Pancreas (tissue), 10 donors: ENCODE measurements around the gene CDHR5. TPM values are rescaled to one million over a fixed set of nuclear protein-coding genes. Genes with fewer than 3 reads are reported as not detected.
A peak's percentile ranks its signal among the peaks of the same experiment; 100 is the strongest.

Experiments
- ATAC-seq, 4 donors: fragments of 200-7000 bp; cut with Tn5 transposase; one replicate each; pipeline versions ENCODE4 v1.8.0 to v1.9.1; 2020; ENCODE audit warnings: mild to moderate bottlenecking in 4 of 4, moderate library complexity in 4 of 4
- DNase-seq, 6 donors: peaks; one replicate each; pipeline ENCODE4 v3.0.0-alpha.2; 2020
- FAIRE-seq: peaks from 2 replicates; lab custom pipeline; 2012; peaks lifted over from hg19 to GRCh38; lab: Jason Lieb, UNC
- H3K27ac ChIP-seq, 4 donors: fragments of 200-600 bp; sonication (generic); 1 replicate in 3 of 4; 2 replicates in 1 of 4; pipeline versions ENCODE4 v1.5.0 to v1.8.0; 2020
- H3K27me3 ChIP-seq, 4 donors: fragments of 200-600 bp; one replicate each; pipeline ENCODE4 v1.8.0; 2021
- H3K36me3 ChIP-seq, 3 donors: fragments of 200-600 bp; sonication (generic) in 1 of 3; one replicate each; pipeline versions ENCODE4 v1.5.0 to v1.8.0; 2020 to 2021
- H3K4me1 ChIP-seq, 3 donors: fragments of 200-600 bp; one replicate each; pipeline ENCODE4 v1.8.0; 2021
- H3K4me3 ChIP-seq, 4 donors: fragments of 200-600 bp; sonication (generic) in 2 of 4; one replicate each; pipeline versions ENCODE4 v1.5.0 to v1.8.0; 2020 to 2021
- H3K9me3 ChIP-seq, 4 donors: fragments of 200-600 bp; one replicate each; pipeline ENCODE4 v1.8.0; 2021
- WGBS, 2 donors: extraction: QIAGEN DNeasy Blood & Tissue Kit; methylation state at CpG; one replicate each; pipeline ENCODE4 v1.1.7; 2013; 5-methylcytosine and 5-hydroxymethylcytosine counted together
- intact Hi-C, 3 donors: fragments of 100-400 bp; cut with DNase I; formaldehyde crosslinking; loops; one replicate each; pipeline versions ENCODE4 v1.11.1 to v1.14.2; 2022
- polyA plus RNA-seq, 2 donors: library from polyadenylated mRNA; stranded (reverse); fragments of 200-250 nt; gene quantifications; one replicate each; pipeline ENCODE4 v1.2.3, GENCODE V29; 2013
- total RNA-seq, 6 donors: library from RNA; stranded (reverse); fragmentation: NEBNext Ultra II Directional in 4 of 6; extraction: Animal tissue kit (Norgen Biotek cat#: 25700) in 4 of 6; gene quantifications; one replicate each; pipeline versions ENCODE4 v1.2.1 to v1.2.4, GENCODE V29; 2021 to 2023
- TF ChIP-seq, protein P1 (sequence below), 4 donors: fragments of 200-600 bp; sonication (generic) in 3 of 4; IDR thresholded peaks; one replicate each; pipeline versions ENCODE4 v1.5.0 to v1.8.0; 2021; ENCODE audit warnings: antibody characterized with exemption in 4 of 4
- donor health status: healthy with polysubstance abuse.
- donor health status: DM: no; HTN: no; CAD: no; lungs with moderate emphysema.
- donor health status: DM: no; HTN: no; CAD: no.
- donor health status: control.
- donor health status: control.
- donor health status: Bipolar disorder and iron deficiency.
- donor health status: DM: yes; HTN: yes; CAD: no.
- donor health status: DM: no; HTN: no; CAD: no.
- donor health status: DM: no; HTN: no; CAD: no.
- donor health status: DM: yes; HTN: yes; CAD: no.

CDHR5 gene
- total and polyA plus RNA-seq, 8 donors = 0.61 to 4.4 (median 1.5) TPM

DNA sequence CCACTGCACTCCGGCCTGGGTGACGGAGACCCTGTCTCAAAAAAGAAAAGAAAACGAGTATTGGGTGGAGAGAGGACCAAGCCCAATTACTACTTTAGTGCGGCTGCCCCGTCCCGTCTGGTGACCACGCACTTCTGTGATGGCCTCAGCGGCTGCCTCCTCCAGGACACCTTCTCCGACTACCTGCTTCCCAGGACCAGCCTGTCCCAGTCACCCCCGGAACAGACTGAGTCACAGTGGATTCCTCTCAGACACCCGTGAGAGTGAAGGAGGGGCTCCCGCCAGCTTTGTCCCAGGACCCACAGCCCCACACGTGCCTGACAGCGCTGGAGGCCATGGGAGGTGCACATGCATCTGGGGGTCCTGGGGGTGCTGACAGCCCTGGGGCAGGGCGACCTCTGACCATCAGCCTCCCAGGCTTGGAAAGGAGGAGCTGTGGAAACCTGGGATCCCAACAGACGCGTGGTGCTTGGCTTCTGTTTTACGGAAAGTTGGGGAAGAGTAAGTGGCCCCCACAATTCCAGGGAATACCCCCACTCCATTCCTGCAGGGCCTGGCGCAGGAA lies 17.1 kb upstream of the CDHR5 start:
- no peaks in the 10 kb centered on the region for H3K27me3 ChIP-seq
- H3K9me3 ChIP-seq = no peaks in the 10 kb centered on the region
- H3K27ac ChIP-seq = no peak overlapping the region
- FAIRE-seq (no peak), DNase-seq (peak in 1 of 6 donors; percentile 65), ATAC-seq (no peak)
- intact Hi-C loops = no loop called here
- H3K4me3 ChIP-seq = no peak overlapping the region
- H3K36me3 ChIP-seq = peaks cover 0 to 9% (median 0%) of the 10 kb centered on the region in 3 donors
- H3K4me1 ChIP-seq = no peaks in the 10 kb centered on the region
- TF ChIP-seq, protein P1, sequence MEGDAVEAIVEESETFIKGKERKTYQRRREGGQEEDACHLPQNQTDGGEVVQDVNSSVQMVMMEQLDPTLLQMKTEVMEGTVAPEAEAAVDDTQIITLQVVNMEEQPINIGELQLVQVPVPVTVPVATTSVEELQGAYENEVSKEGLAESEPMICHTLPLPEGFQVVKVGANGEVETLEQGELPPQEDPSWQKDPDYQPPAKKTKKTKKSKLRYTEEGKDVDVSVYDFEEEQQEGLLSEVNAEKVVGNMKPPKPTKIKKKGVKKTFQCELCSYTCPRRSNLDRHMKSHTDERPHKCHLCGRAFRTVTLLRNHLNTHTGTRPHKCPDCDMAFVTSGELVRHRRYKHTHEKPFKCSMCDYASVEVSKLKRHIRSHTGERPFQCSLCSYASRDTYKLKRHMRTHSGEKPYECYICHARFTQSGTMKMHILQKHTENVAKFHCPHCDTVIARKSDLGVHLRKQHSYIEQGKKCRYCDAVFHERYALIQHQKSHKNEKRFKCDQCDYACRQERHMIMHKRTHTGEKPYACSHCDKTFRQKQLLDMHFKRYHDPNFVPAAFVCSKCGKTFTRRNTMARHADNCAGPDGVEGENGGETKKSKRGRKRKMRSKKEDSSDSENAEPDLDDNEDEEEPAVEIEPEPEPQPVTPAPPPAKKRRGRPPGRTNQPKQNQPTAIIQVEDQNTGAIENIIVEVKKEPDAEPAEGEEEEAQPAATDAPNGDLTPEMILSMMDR (IDR thresholded peaks at IDR 0.05) = no peak
- 94% methylated on average over 19 of the region's 19 CpGs for WGBS, 2 donors

DNA sequence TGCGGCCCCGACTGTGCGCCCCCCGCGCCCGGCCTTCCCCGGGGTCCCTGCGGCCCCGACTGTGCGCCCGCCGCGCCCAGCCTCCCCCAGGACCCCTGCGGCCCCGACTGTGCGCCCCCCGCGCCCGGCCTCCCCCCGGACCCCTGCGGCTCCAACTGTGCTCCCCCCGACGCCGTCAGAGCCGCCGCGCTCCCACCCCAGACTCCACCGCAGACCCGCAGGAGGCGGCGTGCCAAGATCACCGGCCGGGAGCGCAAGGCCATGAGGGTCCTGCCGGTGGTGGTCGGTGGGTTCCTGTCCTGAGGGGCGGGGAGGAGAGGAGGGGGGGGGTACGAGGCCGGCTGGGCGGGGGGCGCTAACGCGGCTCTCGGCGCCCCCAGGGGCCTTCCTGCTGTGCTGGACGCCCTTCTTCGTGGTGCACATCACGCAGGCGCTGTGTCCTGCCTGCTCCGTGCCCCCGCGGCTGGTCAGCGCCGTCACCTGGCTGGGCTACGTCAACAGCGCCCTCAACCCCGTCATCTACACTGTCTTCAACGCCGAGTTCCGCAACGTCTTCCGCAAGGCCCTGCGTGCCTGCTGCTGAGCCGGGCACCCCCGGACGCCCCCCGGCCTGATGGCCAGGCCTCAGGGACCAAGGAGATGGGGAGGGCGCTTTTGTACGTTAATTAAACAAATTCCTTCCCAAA lies 15.4 kb upstream of the CDHR5 start:
- intact Hi-C loops = no loop called here
- ATAC-seq = no peak
- 70 to 71% methylated on average over 39 to 69 of the region's 69 CpGs for WGBS, 2 donors
- Histone ChIP-seq H3K9me3 (no peaks in the 10 kb centered on the region), H3K36me3 (peaks cover 0 to 9% (median 0%) of the 10 kb centered on the region in 3 donors), H3K27me3 (no peaks in the 10 kb centered on the region), H3K4me3 (no peak overlapping the region), H3K27ac (no peak overlapping the region), H3K4me1 (no peaks in the 10 kb centered on the region)
- peak in 2 of 6 donors; percentile 46 to 71 for DNase-seq
- TF ChIP-seq, protein P1 (IDR thresholded peaks at IDR 0.05) = no peak
- FAIRE-seq = no peak

DNA sequence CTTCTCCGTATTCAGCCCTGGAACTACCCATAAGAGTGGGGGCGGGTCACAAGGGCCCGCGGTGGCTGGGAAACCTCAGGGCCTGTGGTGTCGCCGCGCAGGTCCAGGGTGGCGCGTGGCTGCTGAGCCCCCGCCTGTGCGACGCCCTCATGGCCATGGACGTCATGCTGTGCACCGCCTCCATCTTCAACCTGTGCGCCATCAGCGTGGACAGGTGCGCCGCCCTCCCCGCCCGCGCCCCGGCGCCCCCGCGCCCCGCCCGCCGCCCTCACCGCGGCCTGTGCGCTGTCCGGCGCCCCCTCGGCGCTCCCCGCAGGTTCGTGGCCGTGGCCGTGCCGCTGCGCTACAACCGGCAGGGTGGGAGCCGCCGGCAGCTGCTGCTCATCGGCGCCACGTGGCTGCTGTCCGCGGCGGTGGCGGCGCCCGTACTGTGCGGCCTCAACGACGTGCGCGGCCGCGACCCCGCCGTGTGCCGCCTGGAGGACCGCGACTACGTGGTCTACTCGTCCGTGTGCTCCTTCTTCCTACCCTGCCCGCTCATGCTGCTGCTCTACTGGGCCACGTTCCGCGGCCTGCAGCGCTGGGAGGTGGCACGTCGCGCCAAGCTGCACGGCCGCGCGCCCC lies 14.7 kb upstream of the CDHR5 start:
- WGBS, 2 donors = 65 to 67% methylated on average over 58 to 80 of the region's 80 CpGs
- FAIRE-seq = no peak
- TF ChIP-seq, protein P1 (IDR thresholded peaks at IDR 0.05) = no peak
- no peak for ATAC-seq
- Histone ChIP-seq H3K4me1 (no peaks in the 10 kb centered on the region), H3K4me3 (no peak overlapping the region), H3K27ac (no peak overlapping the region), H3K9me3 (no peaks in the 10 kb centered on the region), H3K27me3 (no peaks in the 10 kb centered on the region), H3K36me3 (peaks cover 0 to 9% (median 0%) of the 10 kb centered on the region in 3 donors)
- peak in 1 of 6 donors; percentile 59 for DNase-seq
- intact Hi-C loops = no loop called here

DNA sequence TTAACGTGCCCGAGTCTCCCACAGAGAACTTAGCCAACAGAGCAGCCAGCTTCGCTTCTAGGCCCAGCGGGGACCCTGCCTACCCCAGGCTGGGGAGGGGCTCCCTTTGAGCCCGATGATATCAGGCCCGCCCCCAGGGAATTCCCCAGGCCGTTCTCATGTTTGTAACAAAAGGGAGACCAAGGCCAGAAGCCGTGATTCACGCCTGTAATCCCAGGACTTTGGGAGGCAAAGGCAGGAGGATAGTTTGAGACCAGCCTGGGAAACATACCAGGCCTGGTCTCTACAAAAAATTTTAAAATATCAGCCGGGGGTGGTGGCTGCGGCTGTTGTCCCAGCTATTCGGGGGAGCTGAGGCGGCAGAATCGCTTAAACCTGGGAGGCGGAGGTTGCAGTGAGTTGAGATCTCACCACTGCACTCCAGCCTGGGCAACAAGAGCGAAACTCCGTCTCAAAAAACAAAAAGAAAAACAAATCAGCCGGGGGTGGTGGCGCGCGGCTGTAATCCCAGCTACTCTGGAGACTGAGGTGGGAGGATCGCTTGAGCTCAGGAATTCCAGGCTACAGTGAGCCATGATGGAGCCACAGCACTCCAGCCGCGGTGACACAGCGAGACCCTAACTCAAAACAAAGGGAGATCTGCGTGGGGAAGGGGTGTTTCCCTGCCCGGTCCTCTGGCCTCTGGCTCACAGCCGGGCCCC lies 14.0 kb upstream of the CDHR5 start:
- H3K27ac ChIP-seq = no peak overlapping the region
- ATAC-seq (no peak), FAIRE-seq (no peak), DNase-seq (no peak)
- H3K27me3 ChIP-seq = no peaks in the 10 kb centered on the region
- 82 to 88% methylated on average over 27 to 28 of the region's 28 CpGs for WGBS, 2 donors
- H3K4me3 ChIP-seq = no peak overlapping the region
- no peaks in the 10 kb centered on the region for H3K4me1 ChIP-seq
- no peaks in the 10 kb centered on the region for H3K9me3 ChIP-seq
- peaks cover 0 to 2% (median 0%) of the 10 kb centered on the region in 3 donors for H3K36me3 ChIP-seq
- TF ChIP-seq, protein P1 (IDR thresholded peaks at IDR 0.05) = no peak
- intact Hi-C loops = no loop called here
